ENCODE results near the gene PI16. TPM values are rescaled to one million over a fixed set of nuclear protein-coding genes. Genes with fewer than 3 reads are reported as not detected.

Gene PI16
- total and polyA plus RNA-seq, 4 donors: 0.12 to 0.25 (median 0.24) TPM; not detected in 1

GRCh38 chr6:36906539-36907325, 47.8 kb upstream of the PI16 start:
- H3K27me3 ChIP-seq (ENCODE audit: control insufficient read depth in 4 of 4, insufficient read depth in 4 of 4, low read length in 3 of 4): no peaks in the 10 kb centered on the region
- 11% methylated on average over 2 of the region's 2 CpGs for WGBS
- DNase-seq (ENCODE audit: low spot score): no peak
- H3K4me3 ChIP-seq (ENCODE audit: low read depth in 1 of 3, low read length in 3 of 3): no peak overlapping the region
- peak overlapping the region in 1 of 2 donors; percentile 34 for H3K9ac ChIP-seq (ENCODE audit: low read depth in 1 of 2, low read length in 2 of 2)
- peaks cover 0 to 13% (median 8%) of the 10 kb centered on the region in 4 donors for H3K4me1 ChIP-seq (ENCODE audit: control insufficient read depth in 4 of 4, insufficient read depth in 4 of 4, low read length in 3 of 4)
- H3K36me3 ChIP-seq (ENCODE audit: control insufficient read depth in 4 of 4, insufficient read depth in 3 of 4, low read depth in 1 of 4, low read length in 3 of 4): peaks cover 6 to 20% (median 17%) of the 10 kb centered on the region in 4 donors
- no peak overlapping the region for H3K27ac ChIP-seq (ENCODE audit: low read depth in 1 of 2, low read length in 2 of 2)
- H3K9me3 ChIP-seq (ENCODE audit: control insufficient read depth in 4 of 4, low read length in 3 of 4): no peaks in the 10 kb centered on the region
- TF ChIP-seq CTCF (IDR thresholded peaks at IDR 0.05; ENCODE audit: low read depth, low read length, missing input control) (no peak), SP1 (IDR thresholded peaks at IDR 0.05) (peak; percentile 37), RXRA (IDR thresholded peaks at IDR 0.05) (peak in 1 of 2 donors; percentile 65), GABPA (IDR thresholded peaks at IDR 0.05 in 1 of 2, conservative IDR thresholded peaks at IDR 0.05 in 1 of 2) (peak in 1 of 2 donors; percentile 39), NR2F2 (IDR thresholded peaks at IDR 0.05) (no peak), ATF3 (IDR thresholded peaks at IDR 0.05) (no peak), HNF4A (conservative IDR thresholded peaks at IDR 0.05) (peak; percentile 48 to 65), MAX (IDR thresholded peaks at IDR 0.05) (peak; percentile 67), RAD21 (IDR thresholded peaks at IDR 0.05) (peak; percentile 26 to 29), ZBTB33 (IDR thresholded peaks at IDR 0.05) (peak; percentile 60), FOXA2 (IDR thresholded peaks at IDR 0.05) (peak; percentile 42), YY1 (IDR thresholded peaks at IDR 0.05) (peak; percentile 78), TAF1 (conservative IDR thresholded peaks at IDR 0.05) (no peak), REST (IDR thresholded peaks at IDR 0.05) (no peak), EGR1 (IDR thresholded peaks at IDR 0.05; ENCODE audit: low read depth in 2 of 2) (no peak), JUND (IDR thresholded peaks at IDR 0.05) (peak in 1 of 2 donors; percentile 45), FOXA1 (IDR thresholded peaks at IDR 0.05) (peak; percentile 22), HNF4G (IDR thresholded peaks at IDR 0.05) (no peak)
